Neural crest cell (in vitro differentiated cells): ENCODE results near the gene DOCK4. TPM values are rescaled to one million over a fixed set of nuclear protein-coding genes. Genes with fewer than 3 reads are reported as not detected.

Experiments used
- DNase-seq: peaks from one replicate; pipeline ENCODE4 v3.0.0; 2021; ENCODE audit warnings: low read depth, mixed read lengths, low spot score
- H3K27ac Mint-ChIP-seq: one replicate; pipeline ENCODE4 v1.8.0; 2021; ENCODE audit warnings: mild to moderate bottlenecking, mixed read lengths; ENCODE audit not compliant: unreplicated experiment
- H3K27me3 Mint-ChIP-seq: 2 replicates; pipeline ENCODE4 v1.8.0; 2021; ENCODE audit warnings: low read depth, mild to moderate bottlenecking, mixed read lengths
- H3K36me3 Mint-ChIP-seq: 2 replicates; pipeline ENCODE4 v1.8.0; 2021; ENCODE audit warnings: low read depth, mild to moderate bottlenecking, mixed read lengths
- H3K4me1 Mint-ChIP-seq: 2 replicates; pipeline ENCODE4 v1.8.0; 2021; ENCODE audit warnings: mixed read lengths
- H3K4me3 Mint-ChIP-seq: one replicate; pipeline ENCODE4 v1.8.0; 2021; ENCODE audit warnings: mild to moderate bottlenecking, mixed read lengths
- H3K9me3 Mint-ChIP-seq: 2 replicates; pipeline ENCODE4 v1.8.0; 2021; ENCODE audit warnings: mixed read lengths
- CTCF ChIP-seq: fragments of 200-600 bp; sonication (generic); conservative IDR thresholded peaks from 2 replicates; pipeline ENCODE4 v1.5.0; 2021; ENCODE audit warnings: antibody characterized with exemption, mild to moderate bottlenecking
- total RNA-seq: library from RNA; stranded (reverse); gene quantifications from 2 replicates; pipeline ENCODE4 v1.2.1, GENCODE V29; 2021

The DOCK4 gene
- total RNA-seq, 1 donor from 2014 or later, result 15.3 TPM

- Mint-ChIP-seq H3K9me3 (peaks cover 7% of the 10 kb centered on the region), H3K27ac (no peak overlapping the region), H3K4me1 (peaks cover 6% of the 10 kb centered on the region), H3K27me3 (no peaks in the 10 kb centered on the region), H3K36me3 (peaks cover 16% of the 10 kb centered on the region), H3K4me3 (no peak overlapping the region)
- no peak for TF ChIP-seq CTCF
- no peak for DNase-seq
Observed at GRCh38 chr7:111860248-111860647, 346.0 kb downstream of the DOCK4 start.

GRCh38 chr7:111858331-111858730, 347.9 kb downstream of the DOCK4 start:
- DNase-seq, result no peak
- no peak for TF ChIP-seq CTCF
- Mint-ChIP-seq H3K36me3 (peaks cover 15% of the 10 kb centered on the region), H3K27me3 (no peaks in the 10 kb centered on the region), H3K9me3 (peaks cover 7% of the 10 kb centered on the region), H3K4me1 (peaks cover 10% of the 10 kb centered on the region), H3K4me3 (no peak overlapping the region), H3K27ac (no peak overlapping the region)

GRCh38 chr7:111855842-111856227, 350.4 kb downstream of the DOCK4 start:
- Mint-ChIP-seq H3K4me1 (peaks cover 8% of the 10 kb centered on the region), H3K27me3 (no peaks in the 10 kb centered on the region), H3K27ac (no peak overlapping the region), H3K36me3 (peaks cover 11% of the 10 kb centered on the region), H3K9me3 (peaks cover 7% of the 10 kb centered on the region), H3K4me3 (no peak overlapping the region)
- DNase-seq, result no peak
- no peak for TF ChIP-seq CTCF

- no peaks in the 10 kb centered on the region for H3K27me3 Mint-ChIP-seq
- peaks cover 12% of the 10 kb centered on the region for H3K36me3 Mint-ChIP-seq
- TF ChIP-seq CTCF, result peak; percentile 62
Observed at GRCh38 chr7:111855161-111855841, 350.9 kb downstream of the DOCK4 start.

GRCh38 chr7:111853201-111853990, 352.8 kb downstream of the DOCK4 start:
- TF ChIP-seq CTCF, result no peak
- H3K27me3 Mint-ChIP-seq, result no peaks in the 10 kb centered on the region
- peaks cover 12% of the 10 kb centered on the region for H3K36me3 Mint-ChIP-seq
- peaks cover 8% of the 10 kb centered on the region for H3K4me1 Mint-ChIP-seq
- no peak overlapping the region for H3K27ac Mint-ChIP-seq
- DNase-seq, result no peak
- no peak overlapping the region for H3K4me3 Mint-ChIP-seq
- H3K9me3 Mint-ChIP-seq, result peaks cover 6% of the 10 kb centered on the region

More at GRCh38 chr7:111855161-111855841, 350.9 kb downstream of the DOCK4 start:
- peaks cover 8% of the 10 kb centered on the region for H3K4me1 Mint-ChIP-seq
- peaks cover 8% of the 10 kb centered on the region for H3K9me3 Mint-ChIP-seq
- H3K27ac Mint-ChIP-seq, result peak overlapping the region; percentile 2
- H3K4me3 Mint-ChIP-seq, result no peak overlapping the region
- peak; percentile 11 for DNase-seq
